NCI-H146 treated with DMSO at 0.1 percent for 48 hours (cell line): ENCODE measurements around the gene CAMKK1.

Experiments used
- DNase-seq: peaks from one replicate; lab custom pipeline; 2025; ENCODE audit not compliant: unreplicated experiment; lab: John Stamatoyannopoulos, UW

CAMKK1 gene

DNA sequence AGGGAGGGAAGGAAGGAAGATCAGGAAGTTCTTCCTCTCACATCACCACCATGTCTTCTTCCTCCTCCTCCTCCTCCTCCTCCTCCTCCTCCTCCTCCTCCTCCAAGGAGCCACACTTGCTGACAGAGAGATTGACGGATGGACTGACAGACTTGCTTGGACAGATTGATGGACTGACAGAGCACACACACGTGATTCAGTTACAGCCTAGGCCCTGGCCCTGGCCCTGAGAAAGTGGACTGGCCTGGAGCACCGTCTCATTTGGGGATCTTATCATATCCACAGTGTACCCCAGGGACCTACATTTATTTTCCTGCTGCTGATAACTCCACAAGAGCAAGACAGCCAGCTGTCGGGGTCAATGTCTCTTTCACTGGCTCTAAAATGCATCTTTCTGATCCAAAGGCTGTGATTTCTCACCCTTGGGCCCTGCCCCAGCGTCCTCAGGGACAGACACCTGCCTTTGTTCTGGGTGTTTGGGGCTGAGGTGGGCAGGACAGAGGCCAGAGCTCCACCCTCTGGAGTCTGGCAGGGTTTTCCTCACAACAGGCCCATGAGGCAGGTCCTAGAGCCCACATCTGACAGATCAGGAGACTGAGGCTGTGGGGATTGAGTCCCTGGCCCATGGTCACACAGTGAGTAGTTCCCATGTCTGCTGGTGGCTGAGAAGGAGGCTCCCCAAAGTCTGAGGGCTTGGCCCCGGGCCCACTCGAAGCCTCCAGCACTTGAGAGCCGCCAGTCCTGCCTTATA is 25.7 kb upstream of the CAMKK1 start:
- no peak for DNase-seq

DNA sequence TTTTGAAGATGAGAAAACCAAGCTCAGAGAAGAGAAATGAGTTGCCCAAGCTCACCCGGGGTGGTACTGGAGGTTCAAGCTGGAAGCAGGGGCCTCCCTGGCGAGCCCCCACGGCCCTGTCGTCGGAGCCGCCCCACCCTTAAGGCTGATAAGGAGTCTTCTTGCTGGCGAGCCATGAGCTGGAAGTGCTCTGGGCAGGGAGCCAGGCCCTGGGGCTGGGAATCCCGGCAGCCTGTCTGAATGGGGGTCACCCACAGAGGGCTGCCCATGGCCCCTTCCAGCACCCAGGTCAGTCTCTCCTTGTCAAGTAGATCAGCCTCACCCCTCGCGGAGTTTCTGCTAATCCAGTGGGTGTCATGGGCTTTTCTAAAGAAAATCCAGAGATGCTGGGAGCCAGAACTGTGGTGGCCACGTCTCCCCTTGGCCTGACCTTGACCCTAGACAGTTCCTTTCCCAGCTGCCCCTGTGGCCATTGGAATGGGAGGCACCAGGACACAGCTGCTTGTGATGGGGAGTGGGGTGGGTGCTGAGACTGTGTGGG is 24.6 kb upstream of the CAMKK1 start:
- DNase-seq: no peak

DNA sequence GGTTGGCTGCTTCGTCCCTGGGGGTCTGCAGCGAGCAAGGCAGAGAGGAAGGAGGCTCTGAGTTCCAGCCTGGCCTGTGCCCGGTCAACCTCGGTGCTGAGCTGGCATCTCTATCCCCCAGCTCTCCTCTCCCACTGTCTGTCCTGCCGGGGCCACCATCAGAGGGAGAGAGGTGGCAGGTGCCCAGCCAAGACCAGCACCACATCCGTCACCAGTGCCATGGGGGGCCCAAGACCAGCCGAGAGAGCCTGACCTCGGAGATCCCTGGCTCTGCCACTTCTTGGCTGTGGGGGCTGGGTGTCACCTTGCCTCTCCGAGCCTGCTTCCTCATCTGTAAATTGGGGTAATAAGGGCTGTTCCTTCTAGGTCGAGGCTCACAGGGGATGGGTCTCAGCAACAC is 24.0 kb upstream of the CAMKK1 start:
- no peak for DNase-seq

DNA sequence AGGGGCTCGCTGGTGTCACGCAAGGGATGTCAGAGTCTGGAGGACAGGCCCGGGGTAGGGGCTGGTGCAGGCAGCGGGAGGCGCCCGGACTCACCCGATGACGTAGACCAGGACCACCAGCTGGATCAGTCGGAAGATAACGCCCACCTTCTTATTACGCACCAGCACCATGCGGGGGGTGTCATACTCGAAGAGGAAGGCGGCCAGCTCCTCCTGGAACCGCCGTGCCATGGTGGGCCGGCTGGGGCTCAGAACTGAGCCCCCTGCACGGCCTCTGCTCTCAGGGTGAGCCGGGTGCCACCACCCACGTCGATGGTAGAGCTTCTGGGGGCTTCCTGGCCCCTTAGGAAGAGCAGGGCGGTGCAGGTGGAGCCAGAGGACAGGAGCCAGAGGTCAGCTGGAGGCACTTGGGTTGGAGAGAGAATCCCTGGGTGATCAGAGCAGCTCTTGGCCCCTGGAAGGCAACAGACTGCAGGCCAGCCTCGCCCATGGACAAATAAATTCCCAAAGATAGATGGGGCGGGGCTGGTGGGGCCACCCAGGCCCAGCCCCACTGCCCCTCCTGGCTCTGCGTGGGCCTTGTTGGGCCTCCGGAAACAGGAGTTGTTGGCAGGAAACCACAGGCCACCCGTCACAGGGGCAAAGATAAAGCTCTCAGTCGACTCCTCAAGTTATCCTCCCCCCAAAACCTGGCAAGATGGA is 23.3 kb upstream of the CAMKK1 start, which contains the start of gene P2RX1:
Gene P2RX1, minus strand, starts transcription at position 471 of the 702 bp plus-strand sequence. Its CDS starts 240 bp downstream, at position 231.
- no peak for DNase-seq

DNA sequence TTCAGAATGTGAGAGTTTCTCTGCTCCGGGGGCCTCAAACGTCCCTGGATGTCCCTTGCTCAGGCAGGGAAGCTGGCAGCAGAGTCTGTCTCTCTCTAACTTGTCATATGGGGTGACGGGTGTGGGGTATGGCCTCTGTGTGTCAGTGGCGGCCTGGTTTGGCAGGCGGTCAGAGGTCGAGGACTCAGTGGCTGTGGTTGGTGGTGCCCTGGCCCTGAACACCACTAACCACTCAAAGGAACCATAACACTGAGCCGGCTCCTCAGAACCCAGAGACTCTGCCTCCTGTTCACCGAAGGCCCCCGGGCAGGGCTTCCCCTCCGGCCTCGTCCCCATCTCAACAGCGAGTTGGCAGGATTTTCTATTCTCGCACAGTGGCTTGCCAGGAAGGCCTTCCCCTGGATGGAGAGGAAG is 22.7 kb upstream of the CAMKK1 start:
- no peak for DNase-seq

DNA sequence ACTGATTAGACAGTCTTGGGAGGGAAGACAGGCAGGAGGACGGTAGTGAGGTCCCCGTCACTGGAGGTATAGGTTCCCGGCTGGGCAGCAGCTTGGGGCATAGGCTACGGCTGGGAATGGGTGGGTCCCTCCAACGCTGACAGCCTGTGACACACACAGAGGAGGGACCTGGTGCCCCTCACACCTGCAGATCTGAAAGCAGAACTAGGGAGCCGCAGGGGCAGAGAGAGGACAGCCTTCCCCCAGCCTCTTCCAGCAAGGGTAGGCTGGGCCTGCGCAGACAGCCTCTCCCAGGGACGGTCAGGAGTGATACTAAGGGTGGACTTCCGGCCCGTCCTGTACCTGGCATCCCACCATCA is 21.4 kb upstream of the CAMKK1 start:
- no peak for DNase-seq

DNA sequence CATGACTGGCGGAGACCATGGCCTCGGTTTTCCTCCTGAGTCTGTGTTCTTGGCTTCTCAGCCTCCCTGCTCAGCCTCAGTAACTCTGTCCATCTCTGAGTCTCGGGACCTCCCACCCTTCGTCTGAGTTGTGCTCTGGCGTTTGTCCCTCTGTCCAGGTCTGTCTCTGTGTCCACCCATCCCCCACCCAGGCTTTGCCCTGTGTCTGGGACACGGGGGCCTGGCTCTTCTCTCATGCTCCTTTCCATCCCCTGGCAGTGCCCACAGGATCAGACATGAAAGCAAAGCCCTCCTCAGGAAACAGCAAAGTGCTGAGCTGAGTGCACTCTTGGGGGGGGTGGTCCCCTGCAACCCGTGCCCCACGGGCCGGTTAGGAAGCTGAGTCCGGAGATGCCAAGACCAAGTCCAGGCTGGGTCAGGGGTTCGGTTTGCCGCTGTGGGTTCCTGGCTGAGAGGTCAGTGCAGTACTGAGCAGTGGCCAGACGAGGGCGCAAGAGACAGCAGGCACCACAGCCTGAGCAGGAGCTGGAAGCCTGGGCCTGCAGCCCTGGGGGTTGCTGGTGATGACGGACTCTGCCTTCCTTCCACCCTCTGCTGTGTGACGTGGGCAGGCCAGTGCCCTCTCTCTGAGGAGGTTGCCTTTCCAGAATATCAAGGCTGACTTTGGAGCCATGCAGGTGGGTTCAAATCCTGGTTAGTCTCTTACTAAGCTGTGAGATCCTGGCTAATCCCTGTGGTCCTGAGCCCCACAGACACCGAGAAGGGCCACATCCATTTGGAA is 20.9 kb upstream of the CAMKK1 start:
- DNase-seq: peak; percentile 37

DNA sequence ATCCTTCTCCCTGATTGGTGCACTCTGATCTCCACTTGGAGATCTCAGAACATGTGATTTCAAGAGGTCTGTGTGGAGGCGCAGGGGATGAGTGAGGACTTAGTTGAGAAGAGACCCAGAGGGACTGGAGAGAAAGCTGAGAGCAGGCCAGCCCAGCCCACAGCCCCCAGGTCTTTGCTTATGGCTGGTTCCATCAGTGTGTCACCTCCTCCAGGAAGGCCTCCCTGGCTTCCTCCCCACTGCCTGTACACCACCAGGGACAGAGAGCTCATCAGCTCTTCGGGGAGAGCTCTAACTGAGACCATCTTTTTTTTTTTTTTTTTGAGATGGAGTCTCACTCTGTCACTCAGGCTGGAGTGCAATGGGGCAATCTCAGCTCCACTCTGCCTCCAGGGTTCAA is 20.0 kb upstream of the CAMKK1 start:
- DNase-seq: no peak

DNA sequence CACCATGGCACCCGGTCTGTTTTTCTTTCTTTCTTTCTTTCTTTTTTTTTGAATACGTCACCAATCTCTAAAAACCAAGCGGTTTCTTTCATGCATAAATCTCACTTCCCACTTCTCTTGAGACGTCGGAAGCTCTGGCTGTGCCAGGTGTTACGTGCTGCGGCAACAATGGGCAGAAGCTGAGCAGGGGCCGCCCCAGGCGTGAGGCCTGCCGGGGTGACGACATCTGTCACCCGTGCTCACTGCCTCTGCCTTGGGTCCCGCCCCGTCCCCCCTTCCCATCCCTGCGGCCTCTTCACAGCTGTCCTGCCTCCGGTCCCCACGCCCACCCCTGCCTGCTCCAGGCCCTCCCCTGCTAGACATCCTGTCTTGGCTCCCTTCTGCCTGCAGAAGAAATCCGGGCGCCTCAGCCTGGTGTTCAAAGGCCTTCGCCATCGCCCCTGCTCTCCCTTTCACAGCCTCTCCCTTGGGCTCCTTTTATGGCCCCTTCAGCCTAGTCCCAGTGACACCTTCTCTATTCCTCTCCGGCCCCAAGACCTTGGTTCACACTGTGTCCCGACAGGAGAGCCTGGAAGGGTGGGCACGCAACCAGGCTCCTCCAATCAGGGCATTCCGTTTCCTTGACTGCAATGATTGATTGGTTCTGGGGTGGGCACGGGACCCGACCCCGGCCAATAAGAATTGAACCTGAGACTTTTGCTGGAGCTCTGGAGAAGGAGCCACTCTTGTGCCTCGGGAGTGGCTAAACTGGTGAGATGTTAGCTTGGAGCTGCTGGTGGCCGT is 18.6 kb upstream of the CAMKK1 start:
- DNase-seq: peak; percentile 13

DNA sequence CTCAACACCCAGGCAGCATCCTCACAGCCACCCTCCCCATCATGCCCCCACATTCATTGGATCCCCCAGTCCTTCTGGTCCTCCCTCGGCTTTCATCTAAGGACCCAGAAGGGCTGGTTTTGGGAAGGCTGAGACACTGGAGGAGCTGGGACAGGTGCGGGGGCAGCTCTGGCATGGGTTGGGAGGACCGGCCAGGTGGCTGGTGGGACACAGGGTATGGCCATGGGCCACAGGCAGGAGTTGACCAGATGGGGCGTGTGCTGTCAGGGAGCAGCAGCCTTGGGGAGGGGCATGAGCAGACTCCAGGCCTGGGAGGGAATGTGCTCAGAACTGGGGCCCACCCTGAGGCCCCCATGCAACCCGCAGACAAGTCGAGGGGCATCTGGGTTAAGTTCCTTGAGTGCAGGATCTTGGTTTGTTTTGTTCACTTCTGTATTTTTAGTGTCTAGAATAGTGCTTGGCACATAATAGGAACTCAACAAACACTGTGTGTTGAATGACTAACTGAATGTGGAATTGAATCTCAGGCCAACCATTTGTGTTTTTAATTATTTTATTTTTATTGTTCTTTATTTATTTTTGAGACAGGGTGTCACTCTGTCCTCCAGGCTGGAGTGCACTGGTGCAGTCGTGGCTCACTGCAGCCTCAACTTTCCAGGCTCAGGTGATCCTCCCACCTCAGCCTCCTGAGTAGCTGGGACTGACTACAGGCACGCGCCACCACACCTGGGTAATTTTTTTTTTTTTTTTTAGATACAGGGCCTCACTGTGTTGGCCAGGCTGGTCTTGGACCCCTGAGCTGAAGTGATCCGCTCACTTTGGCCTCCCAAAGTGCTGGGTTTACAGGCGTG is 17.8 kb upstream of the CAMKK1 start:
- DNase-seq: no peak

DNA sequence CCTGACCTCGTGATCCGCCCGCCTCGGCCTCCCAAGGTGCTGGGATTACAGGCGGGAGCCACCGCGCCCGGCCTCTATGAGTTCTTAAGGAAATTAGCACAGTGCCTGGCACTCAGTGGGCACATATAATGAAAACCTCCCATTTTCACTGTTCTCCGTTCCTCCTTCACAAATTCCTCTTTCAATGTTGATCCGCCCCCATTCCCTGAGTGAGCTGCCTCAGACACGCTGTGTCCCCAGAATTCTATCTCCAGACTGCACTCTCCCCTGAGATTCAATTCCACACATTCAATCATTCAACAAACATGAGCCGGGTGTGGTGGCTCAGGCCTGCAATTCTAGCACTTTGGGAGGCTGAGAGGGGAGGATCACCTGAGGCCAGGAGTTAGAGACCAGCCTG is 16.4 kb upstream of the CAMKK1 start:
- DNase-seq: no peak

DNA sequence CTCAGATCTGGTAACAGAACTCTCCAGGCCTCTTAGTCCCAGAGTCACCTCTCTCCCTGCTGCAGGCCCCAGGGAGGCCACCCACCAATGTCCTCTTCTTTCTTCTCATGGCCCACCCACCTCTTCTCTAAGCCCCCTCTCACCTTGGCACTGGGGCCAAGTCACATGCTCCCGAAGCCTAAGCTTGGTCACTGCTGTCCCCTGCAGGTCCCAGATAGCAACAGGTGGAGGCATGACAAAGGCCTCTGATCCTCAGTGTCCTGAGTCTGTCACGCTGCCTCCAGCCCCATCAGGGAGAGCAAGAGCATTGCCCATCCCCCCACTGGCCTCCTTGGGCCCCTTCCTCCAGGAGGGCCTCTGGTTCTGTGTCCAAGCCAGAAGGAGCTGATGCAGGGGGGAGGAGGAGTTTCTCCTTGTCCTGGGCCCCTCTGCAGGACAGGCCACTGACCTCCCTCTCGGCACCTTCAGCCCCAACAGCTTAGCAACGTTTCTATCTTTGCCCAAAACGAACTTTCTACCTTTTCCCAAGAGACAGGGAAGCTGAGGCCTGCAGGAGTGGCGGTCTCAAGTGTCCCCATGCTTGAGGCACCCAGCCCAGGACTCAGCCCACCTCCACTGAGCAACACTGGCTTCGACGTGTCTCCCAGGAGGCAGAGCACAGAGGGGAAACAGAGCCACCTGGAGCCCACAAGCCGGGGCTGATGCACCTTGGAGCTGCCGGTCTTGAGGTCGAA is 14.8 kb upstream of the CAMKK1 start:
- no peak for DNase-seq

DNA sequence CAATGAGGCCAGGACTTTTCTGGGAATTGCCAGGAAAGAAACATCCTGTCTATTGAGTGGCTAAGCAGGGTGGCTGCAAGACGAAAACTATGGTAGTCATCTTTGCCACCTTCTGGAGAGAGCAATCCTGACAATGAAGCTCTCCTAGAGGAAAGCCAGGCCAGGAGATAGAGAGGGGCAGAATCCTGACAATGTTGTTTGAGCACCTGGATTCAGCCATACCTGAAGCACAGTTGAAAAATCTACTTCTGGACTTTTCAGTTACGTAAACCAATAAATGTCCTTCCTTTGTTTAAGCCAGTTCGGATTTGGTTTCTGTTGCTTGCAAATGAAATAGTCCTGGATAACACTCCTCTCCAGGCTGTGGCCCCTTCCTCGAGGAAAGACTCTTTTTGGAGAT is 14.0 kb upstream of the CAMKK1 start:
- DNase-seq: no peak

DNA sequence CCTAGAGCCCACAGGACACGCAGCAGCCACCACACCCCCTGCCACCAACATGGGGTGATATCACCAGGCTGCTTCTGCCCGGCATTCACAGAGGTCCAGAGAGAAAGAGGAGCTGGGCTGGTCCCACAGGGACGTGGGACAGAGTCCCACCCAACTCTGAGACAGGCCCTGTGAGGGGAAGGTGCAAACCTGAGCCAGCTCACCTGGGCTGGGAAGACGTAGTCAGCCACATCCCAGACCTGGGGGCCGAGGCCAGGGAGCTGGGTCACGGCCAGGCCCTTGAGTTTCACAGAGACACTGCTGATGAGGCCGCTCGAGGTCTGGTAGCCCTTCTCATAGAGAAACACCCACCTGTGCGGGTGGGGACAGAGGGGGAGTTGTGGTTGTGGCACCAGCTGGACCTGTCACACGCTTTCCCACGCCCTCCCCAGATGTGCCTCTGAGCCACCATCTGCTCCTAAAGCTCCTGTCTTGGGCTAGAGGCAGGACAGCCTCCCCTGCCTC is 12.2 kb upstream of the CAMKK1 start:
- DNase-seq: no peak

DNA sequence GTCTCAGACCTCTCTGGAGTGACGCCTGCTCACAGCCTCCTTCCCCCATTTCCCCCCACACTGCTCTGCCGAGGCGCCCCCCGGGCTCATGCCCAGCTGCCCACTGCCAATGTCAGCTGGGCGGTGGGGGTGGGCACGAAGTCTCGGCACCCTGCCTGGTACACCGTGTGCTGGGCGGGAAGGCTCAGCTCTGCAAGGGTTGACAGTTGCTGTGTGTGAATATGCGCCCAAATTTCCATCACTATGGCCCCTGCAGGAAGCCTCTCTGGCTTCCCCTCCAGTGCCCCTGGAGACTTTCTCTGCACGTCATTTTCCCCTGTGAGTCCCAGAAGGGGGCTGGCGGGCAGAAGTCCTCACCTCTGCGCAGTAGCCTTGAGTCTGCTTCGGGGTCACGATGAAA is 11.6 kb upstream of the CAMKK1 start:
- no peak for DNase-seq

DNA sequence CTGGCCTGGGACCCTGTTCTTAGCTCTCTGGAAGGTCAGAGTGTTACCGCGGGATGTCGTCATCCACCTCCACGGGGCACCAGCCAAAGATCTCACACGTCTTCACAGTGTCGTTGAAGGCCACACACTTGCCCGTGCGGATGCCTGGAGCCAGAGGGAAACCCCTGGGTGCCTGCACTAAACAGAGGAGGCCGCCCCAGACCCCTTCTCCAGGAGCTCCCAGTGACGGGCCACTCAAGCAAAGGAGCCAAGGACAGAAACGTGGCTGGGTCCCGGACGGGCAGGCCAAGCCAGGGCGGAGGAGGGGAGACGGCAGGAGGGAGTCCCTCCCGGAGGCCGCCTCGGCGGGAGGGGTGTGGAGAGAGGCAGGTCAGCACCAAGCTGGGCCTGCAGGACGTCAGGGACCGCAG is 11.0 kb upstream of the CAMKK1 start:
- no peak for DNase-seq

DNA sequence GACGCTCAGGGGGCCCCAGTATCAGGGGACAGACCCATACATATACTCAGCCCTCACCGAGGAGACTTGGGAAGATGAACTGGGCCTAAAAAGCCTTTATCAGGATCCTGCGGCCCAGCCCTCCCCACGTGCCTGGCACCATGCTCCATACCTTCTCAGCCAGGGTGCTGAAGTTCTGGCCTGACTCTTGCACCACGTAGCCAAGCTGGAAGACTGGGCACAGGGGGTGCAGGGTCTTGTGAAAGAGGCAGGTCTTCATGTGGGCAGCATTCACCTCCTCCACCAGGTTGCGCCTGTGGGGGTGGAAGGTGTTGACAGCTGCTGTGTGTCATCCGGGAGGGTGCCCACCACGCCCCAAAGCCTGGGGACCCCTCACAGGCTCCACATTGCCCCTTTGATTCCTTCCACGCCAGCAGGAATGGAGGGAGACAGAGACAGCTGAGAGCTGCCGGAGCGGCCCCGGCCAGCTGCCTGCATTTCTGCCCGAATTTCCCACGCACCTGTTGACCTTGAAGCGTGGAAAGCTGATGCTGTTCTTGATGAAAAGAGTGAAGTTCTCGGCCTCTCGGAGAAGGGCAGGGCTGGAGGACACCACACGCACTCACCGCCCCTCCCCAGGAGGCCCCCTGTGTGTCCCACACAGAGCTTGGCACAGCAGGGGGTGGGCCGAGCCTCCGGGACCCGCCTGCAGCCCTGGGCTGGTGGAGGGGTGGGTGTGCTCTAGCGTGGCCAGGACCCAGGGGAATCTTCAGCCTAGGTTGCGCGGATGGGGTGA is 10.4 kb upstream of the CAMKK1 start:
- no peak for DNase-seq

DNA sequence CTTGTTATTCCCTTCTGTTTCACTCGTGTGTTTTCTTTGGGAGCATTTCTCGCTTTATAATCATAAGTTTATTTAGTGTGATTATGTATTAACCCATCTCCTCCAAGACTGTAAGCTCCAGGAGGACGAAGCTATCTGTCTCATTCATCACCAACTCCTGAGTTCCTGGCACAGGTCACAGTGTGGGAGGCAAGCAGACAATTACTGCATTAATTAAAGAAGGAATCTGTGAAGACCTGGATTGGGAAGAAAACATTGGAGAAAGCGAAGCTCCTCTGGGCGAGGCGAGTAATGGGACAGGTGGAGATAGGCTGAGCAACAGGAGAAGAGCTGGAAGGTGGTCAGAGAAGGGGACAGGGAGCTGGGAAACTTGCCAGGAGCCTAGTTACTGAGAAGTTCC is 7.8 kb upstream of the CAMKK1 start:
- DNase-seq: no peak
